Liver (tissue), 3 donors: ENCODE measurements around the gene CCR9.

Experiments used
- CTCF ChIP-seq: fragments of 150-350 bp; IDR thresholded peaks from 2 replicates; pipeline ENCODE4 v1.5.1; 2017; ENCODE audit warnings: improper control_type of control experiment, low read depth, low read length; ENCODE audit not compliant: missing input control
- GABPA ChIP-seq, 2 donors: IDR thresholded peaks in 1 of 2; conservative IDR thresholded peaks in 1 of 2; 2 replicates each; pipeline ENCODE4 v1.6.1; 2016; ENCODE audit warnings: antibody characterized with exemption in 2 of 2, mild to moderate bottlenecking in 1 of 2, moderate library complexity in 1 of 2
- ZBTB33 ChIP-seq: IDR thresholded peaks from 2 replicates; pipeline ENCODE4 v1.6.1; 2016; ENCODE audit warnings: antibody characterized with exemption
- donor health status: healthy.
- donor health status: healthy.

GRCh38 chr3:45932112-45932511 lies 45.8 kb downstream of the CCR9 start:
- TF ChIP-seq CTCF (no peak), GABPA (IDR thresholded peaks at IDR 0.05 in 1 of 2, conservative IDR thresholded peaks at IDR 0.05 in 1 of 2) (no peak), ZBTB33 (no peak)
